Activated CD8-positive, alpha-beta T cell treated with anti-CD3 and anti-CD28 coated beads for 36 hours (primary cell): Measurements from ENCODE around the gene DUSP14. TPM values are rescaled to one million over a fixed set of nuclear protein-coding genes. Genes with fewer than 3 reads are reported as not detected.

Experiments used
- ATAC-seq: fragments of 200-7000 bp; cut with Tn5 transposase; one replicate; pipeline ENCODE4 v1.10.0; 2021; ENCODE audit warnings: mild to moderate bottlenecking, moderate library complexity
- CTCF ChIA-PET: fragments of 350-600 bp; sonication (Branson Sonifier 250); formaldehyde crosslinking; loops from one replicate; lab custom pipeline; 2021; ENCODE audit warnings: antibody characterized with exemption; lab: Charles Lee
- POLR2A ChIA-PET: fragments of 350-600 bp; sonication (Branson Sonifier 250); formaldehyde crosslinking; loops from one replicate; lab custom pipeline; 2021; ENCODE audit warnings: antibody characterized with exemption; lab: Charles Lee
- DNase-seq: peaks from one replicate; pipeline ENCODE4 v3.0.0-alpha.2; 2020
- H3K27ac Mint-ChIP-seq: one replicate; pipeline ENCODE4 v1.8.0; 2021; ENCODE audit warnings: mild to moderate bottlenecking, mixed read lengths
- H3K27me3 Mint-ChIP-seq: one replicate; pipeline ENCODE4 v1.8.0; 2021; ENCODE audit warnings: mixed read lengths
- H3K36me3 Mint-ChIP-seq: one replicate; pipeline ENCODE4 v1.8.0; 2021; ENCODE audit warnings: low read depth, mixed read lengths
- H3K4me1 Mint-ChIP-seq: one replicate; pipeline ENCODE4 v1.8.0; 2021; ENCODE audit warnings: low read depth, mixed read lengths
- H3K4me3 Mint-ChIP-seq: one replicate; pipeline ENCODE4 v1.8.0; 2021; ENCODE audit warnings: mild to moderate bottlenecking, moderate library complexity, mixed read lengths
- H3K9me3 Mint-ChIP-seq: one replicate; pipeline ENCODE4 v1.8.0; 2021; ENCODE audit warnings: mixed read lengths
- CTCF ChIP-seq: fragments of 200-600 bp; IDR thresholded peaks from one replicate; pipeline ENCODE4 v1.8.0; 2022; ENCODE audit warnings: antibody characterized with exemption, mild to moderate bottlenecking
- intact Hi-C: fragments of 100-400 bp; cut with micrococcal nuclease; formaldehyde crosslinking; loops from one replicate; pipeline ENCODE4 v1.10.0; 2022
- total RNA-seq, 2 experiments: library from RNA; stranded (reverse); gene quantifications; one replicate each; pipeline ENCODE4 v1.2.3, GENCODE V29; 2021

The DUSP14 gene
- total RNA-seq, 2 experiments from 2014 or later = 13.3 to 15.5 TPM

GRCh38 chr17:37562016-37562745, 72.5 kb downstream of the DUSP14 start:
- intact Hi-C loops = no loop called here
- H3K27ac Mint-ChIP-seq = peak overlapping the region; percentile 41
- H3K4me3 Mint-ChIP-seq = no peak overlapping the region
- H3K27me3 Mint-ChIP-seq = no peaks in the 10 kb centered on the region
- ATAC-seq (no peak), DNase-seq (no peak)
- ChIA-PET CTCF (interaction anchor here (1.5 kb wide), 1 partner anchor 8 kb away, joined by 4 read pairs; no protein-coding TSS in a partner anchor), POLR2A (no interaction called here)
- H3K9me3 Mint-ChIP-seq = no peaks in the 10 kb centered on the region
- H3K36me3 Mint-ChIP-seq = peaks cover 31% of the 10 kb centered on the region
- TF ChIP-seq CTCF = no peak
- peaks cover 15% of the 10 kb centered on the region for H3K4me1 Mint-ChIP-seq

Other genes with a start within 250 kb of the DUSP14 start
- gene C17orf78, start 113.9 kb upstream of the DUSP14 start, total RNA-seq = not detected
- gene ACACA, start 83.1 kb upstream of the DUSP14 start, total RNA-seq = 10 to 100 TPM; 66.0 to 68.2 TPM
- 10 to 100 TPM; 31.5 to 36.5 TPM for gene TADA2A, start 83.0 kb upstream of the DUSP14 start, total RNA-seq
- gene SYNRG, start 119.5 kb downstream of the DUSP14 start, total RNA-seq = 10 to 100 TPM; 35.4 to 43.1 TPM
- 10 to 100 TPM; 33.1 to 34.5 TPM for gene DDX52, start 153.6 kb downstream of the DUSP14 start, total RNA-seq